AG10803 (cell line): ENCODE data around the gene PIK3C2G.
A peak's percentile ranks its signal among the peaks of the same experiment; 100 is the strongest.

ENCODE experiments used
- DNase-seq: peaks from one replicate; pipeline ENCODE4 v3.0.0; 2010; ENCODE audit warnings: low read depth
- H3K4me3 ChIP-seq: 2 replicates; pipeline ENCODE4 v1.5.1; 2011; ENCODE audit warnings: mild to moderate bottlenecking, low read length, control low read depth
- TF ChIP-seq, protein P1 (sequence below): conservative IDR thresholded peaks from 2 replicates; pipeline ENCODE4 v1.5.1; 2011; ENCODE audit warnings: mild to moderate bottlenecking, low read length, control low read depth, inconsistent platforms

PIK3C2G gene

GRCh38 chr12:18559242-18559641 is 297.9 kb downstream of the PIK3C2G start:
- DNase-seq, result no peak
- TF ChIP-seq, protein P1, sequence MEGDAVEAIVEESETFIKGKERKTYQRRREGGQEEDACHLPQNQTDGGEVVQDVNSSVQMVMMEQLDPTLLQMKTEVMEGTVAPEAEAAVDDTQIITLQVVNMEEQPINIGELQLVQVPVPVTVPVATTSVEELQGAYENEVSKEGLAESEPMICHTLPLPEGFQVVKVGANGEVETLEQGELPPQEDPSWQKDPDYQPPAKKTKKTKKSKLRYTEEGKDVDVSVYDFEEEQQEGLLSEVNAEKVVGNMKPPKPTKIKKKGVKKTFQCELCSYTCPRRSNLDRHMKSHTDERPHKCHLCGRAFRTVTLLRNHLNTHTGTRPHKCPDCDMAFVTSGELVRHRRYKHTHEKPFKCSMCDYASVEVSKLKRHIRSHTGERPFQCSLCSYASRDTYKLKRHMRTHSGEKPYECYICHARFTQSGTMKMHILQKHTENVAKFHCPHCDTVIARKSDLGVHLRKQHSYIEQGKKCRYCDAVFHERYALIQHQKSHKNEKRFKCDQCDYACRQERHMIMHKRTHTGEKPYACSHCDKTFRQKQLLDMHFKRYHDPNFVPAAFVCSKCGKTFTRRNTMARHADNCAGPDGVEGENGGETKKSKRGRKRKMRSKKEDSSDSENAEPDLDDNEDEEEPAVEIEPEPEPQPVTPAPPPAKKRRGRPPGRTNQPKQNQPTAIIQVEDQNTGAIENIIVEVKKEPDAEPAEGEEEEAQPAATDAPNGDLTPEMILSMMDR, result no peak
- no peak overlapping the region for H3K4me3 ChIP-seq

DNA sequence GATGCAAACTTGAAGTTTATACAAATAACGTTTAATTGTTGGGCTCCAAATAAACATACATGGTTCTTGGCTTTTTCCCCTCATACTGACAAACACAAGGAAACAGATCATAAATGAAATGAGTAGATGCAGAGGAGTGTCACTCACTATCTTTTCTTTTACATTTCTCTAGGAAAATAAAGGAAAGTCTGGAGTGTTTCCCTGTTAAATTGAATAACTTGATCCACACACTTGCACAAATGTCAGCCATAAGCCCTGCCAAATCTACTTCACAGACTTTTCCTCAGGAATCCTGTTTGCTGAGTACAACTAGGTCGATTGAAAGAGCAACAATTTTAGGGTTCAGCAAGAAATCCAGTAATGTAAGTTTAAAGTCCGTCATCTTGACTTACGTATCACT is 301.2 kb downstream of the PIK3C2G start:
- TF ChIP-seq, protein P1, result no peak
- H3K4me3 ChIP-seq, result no peak overlapping the region
- no peak for DNase-seq

GRCh38 chr12:18564306-18564705 is 303.0 kb downstream of the PIK3C2G start:
- no peak for DNase-seq
- TF ChIP-seq, protein P1, result no peak
- H3K4me3 ChIP-seq, result no peak overlapping the region

DNA sequence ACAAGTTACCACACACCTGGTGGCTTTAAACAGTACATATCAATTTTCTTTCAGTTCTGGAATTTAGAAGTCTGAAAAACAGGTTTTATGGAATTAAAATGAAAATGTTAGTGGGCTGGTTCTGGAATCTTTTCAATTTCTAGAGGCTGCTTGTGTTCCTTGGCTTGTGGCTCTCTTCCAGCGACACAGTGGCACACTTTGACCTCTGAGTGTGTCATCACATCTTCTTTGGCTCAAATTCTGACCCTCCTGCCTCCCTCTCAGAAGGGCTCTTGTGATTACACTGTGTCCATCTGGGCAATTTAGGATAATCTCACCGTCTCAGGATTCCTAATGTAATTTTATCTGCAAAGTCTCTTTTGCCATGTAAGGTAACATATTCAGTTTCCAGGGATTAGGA is 306.5 kb downstream of the PIK3C2G start:
- DNase-seq, result no peak
- no peak overlapping the region for H3K4me3 ChIP-seq
- TF ChIP-seq, protein P1, result no peak

- TF ChIP-seq, protein P1, result no peak
- no peak overlapping the region for H3K4me3 ChIP-seq
- DNase-seq, result no peak
These were observed 309.2 kb downstream of the PIK3C2G start for GRCh38 chr12:18570543-18570942.

GRCh38 chr12:18576104-18576626 is 314.8 kb downstream of the PIK3C2G start:
- H3K4me3 ChIP-seq, result no peak overlapping the region
- DNase-seq, result peak; percentile 21
- TF ChIP-seq, protein P1, result no peak

GRCh38 chr12:18576648-18577047 is 315.3 kb downstream of the PIK3C2G start:
- H3K4me3 ChIP-seq, result no peak overlapping the region
- TF ChIP-seq, protein P1, result no peak
- DNase-seq, result no peak
